ENCODE data around the gene CDKN1C. TPM values are rescaled to one million over a fixed set of nuclear protein-coding genes. Genes with fewer than 3 reads are reported as not detected.

Gene CDKN1C
- total RNA-seq, 4 donors from 2014 or later: 4.1 to 54.6 (median 20.8) TPM

GRCh38 chr11:2834503-2835273 lies 50.9 kb downstream of the CDKN1C start:
- DNase-seq: no peak
- no peak overlapping the region for H3K27ac ChIP-seq
- peaks cover 0 to 15% (median 0%) of the 10 kb centered on the region in 4 donors for H3K27me3 ChIP-seq
- no peaks in the 10 kb centered on the region for H3K9me3 ChIP-seq
- WGBS, 2 donors: 50% methylated on average over 1 of the region's 16 CpGs; no CpG with 5 or more reads in 1 of the 2 donors
- peaks cover 0 to 14% (median 6%) of the 10 kb centered on the region in 3 donors for H3K4me1 ChIP-seq
- TF ChIP-seq POLR2A (IDR thresholded peaks at IDR 0.05) (no peak), CTCF (IDR thresholded peaks at IDR 0.05) (no peak)
- H3K4me3 ChIP-seq: no peak overlapping the region
- H3K36me3 ChIP-seq: no peaks in the 10 kb centered on the region
- intact Hi-C loops (cut with DNase I): no loop called here

GRCh38 chr11:2833716-2834502 lies 51.7 kb downstream of the CDKN1C start:
- DNase-seq: no peak
- H3K27ac ChIP-seq: no peak overlapping the region
- TF ChIP-seq POLR2A (IDR thresholded peaks at IDR 0.05): no peak
- H3K27me3 ChIP-seq: peaks cover 0 to 15% (median 0%) of the 10 kb centered on the region in 4 donors
- H3K4me1 ChIP-seq: peaks cover 0 to 14% (median 6%) of the 10 kb centered on the region in 3 donors
- intact Hi-C loops (cut with DNase I): no loop called here
- WGBS, 2 donors: 83 to 90% methylated on average over 6 to 15 of the region's 19 CpGs
- H3K36me3 ChIP-seq: no peaks in the 10 kb centered on the region
- H3K9me3 ChIP-seq: peaks cover 0 to 7% (median 3%) of the 10 kb centered on the region in 3 donors
- no peak overlapping the region for H3K4me3 ChIP-seq

Small RNA genes lying within 50 kb of the gene (small RNA-seq; reads per million reads assigned to genes)
- 0 reads per million in 4 donors for gene AC013791.1

Other genes with a start within 250 kb of the CDKN1C start
- 1 to 10 TPM in 2 of 4 donors, under 1 TPM in 2; 0.21 to 1.9 (median 1.2) TPM for gene KCNQ1OT1, start 185.8 kb downstream of the CDKN1C start, total RNA-seq
- 10 to 100 TPM; 10.2 to 39.2 (median 22.5) TPM for gene PHLDA2, start 43.6 kb upstream of the CDKN1C start, total RNA-seq
- gene NAP1L4, start 106.6 kb upstream of the CDKN1C start, total RNA-seq: 100 to 1,000 TPM; 108 to 140 (median 121) TPM
- 10 to 100 TPM; 22.7 to 35.7 (median 28.4) TPM for gene CARS1, start 171.6 kb upstream of the CDKN1C start, total RNA-seq